Measurements from ENCODE around the gene MAML2. TPM values are rescaled to one million over a fixed set of nuclear protein-coding genes. Genes with fewer than 3 reads are reported as not detected.
A peak's percentile ranks its signal among the peaks of the same experiment; 100 is the strongest.

The MAML2 gene
- 0.11 and 0.18 TPM in 2 replicates for total RNA-seq (2014; rRNA removed; shearing (Covaris generic); ENCODE audit: low replicate concordance)

DNA sequence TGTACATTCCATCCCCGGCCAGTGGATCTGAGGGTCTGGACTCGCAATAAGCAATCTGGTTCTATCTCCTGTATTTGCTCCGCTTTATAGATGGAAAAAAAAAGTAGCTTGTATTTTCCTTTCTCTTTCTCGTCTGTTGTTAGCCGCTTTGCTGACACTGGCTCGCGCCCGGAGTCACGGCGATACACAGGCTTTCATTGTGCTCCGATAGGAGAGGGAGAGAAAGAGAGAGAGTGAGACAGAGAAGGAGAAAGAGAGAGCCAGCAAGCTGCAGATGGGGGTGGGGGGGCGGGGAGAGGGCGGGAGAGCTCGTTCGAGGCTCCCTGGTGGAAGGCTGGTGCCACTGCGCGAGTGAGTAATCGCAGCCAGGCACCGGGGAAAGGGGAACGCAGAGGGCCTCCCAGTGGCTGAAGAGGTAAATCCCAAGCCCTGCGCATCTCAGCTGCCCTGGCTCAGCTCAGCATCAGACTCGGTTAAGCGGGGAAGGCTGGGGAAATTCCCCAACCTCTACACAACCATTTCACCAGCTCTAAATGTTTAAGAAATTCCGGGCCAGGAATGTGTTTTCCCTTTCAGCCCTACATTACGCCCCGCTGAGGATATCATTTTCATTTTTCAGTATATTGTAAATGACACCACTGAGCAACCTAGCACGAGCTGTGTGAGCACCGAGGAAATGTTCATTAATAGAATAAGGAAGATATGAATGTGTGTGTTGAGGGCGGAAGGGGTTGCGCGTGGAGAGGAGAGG lies at the start of gene MAML2:
Gene MAML2 (minus strand): TSS at position 235 of the 751 bp plus-strand sequence. CDS start 1,300 bp downstream, outside the sequence.
- no peaks in the 10 kb centered on the region for H3K79me2 ChIP-seq (ENCODE audit: low read length)
- no peaks in the 10 kb centered on the region for H3K36me3 ChIP-seq (ENCODE audit: insufficient read depth, low read length)
- DNase-seq: peak; percentile 98
- no peaks in the 10 kb centered on the region for H3K9me2 ChIP-seq (replicated peaks; ENCODE audit: insufficient read depth, low read length)
- H3K4me3 ChIP-seq (ENCODE audit: low read length): peak within 1 kb of the TSS; percentile 69
- H3K4me1 ChIP-seq (ENCODE audit: low read length): peaks cover 37% of the 10 kb centered on the region
- H4K20me1 ChIP-seq (ENCODE audit: insufficient read depth, low read depth, low read length): no peaks in the 10 kb centered on the region
- no peaks in the 10 kb centered on the region for H3K9me3 ChIP-seq (ENCODE audit: low read length)
- H3K27ac ChIP-seq (ENCODE audit: low read length): no peak within 1 kb of the TSS
- H3K9ac ChIP-seq (ENCODE audit: low read length): peak within 1 kb of the TSS; percentile 61
- H3K27me3 ChIP-seq (ENCODE audit: low read length): no peaks in the 10 kb centered on the region; the same call in 1 of the 2 replicates
- peak within 1 kb of the TSS; percentile 85 for H2AFZ ChIP-seq (ENCODE audit: low read length)
- peak within 1 kb of the TSS; percentile 89 for H3K4me2 ChIP-seq (ENCODE audit: low read depth, low read length, poor library complexity, severe bottlenecking)

DNA sequence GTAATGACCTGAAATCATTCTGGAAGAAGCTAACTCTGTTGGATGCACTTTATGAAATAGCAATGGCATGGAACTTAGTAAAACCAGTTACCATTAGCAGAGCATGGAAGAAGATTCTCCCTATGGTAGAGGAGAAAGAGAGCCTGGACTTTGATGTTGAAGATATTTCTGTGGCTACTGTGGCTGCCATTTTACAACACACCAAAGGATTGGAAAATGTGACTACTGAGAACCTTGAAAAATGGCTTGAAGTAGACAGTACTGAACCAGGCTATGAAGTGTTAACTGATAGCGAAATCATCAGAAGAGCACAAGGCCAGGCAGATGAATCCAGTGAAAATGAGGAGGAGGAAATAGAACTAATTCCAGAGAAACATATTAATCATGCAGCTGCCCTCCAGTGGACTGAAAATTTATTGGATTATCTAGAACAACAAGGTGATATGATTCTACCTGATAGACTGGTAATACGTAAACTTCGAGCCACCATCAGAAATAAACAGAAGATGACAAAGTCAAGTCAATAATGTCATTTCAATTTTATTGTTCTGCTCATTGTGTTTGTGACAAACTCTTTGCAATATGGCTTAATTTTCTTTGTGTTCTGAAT lies 48.8 kb upstream of the MAML2 start:
- Histone ChIP-seq H3K4me2 (ENCODE audit: low read depth, low read length, poor library complexity, severe bottlenecking) (no peak overlapping the region), H3K4me3 (ENCODE audit: low read length) (no peak overlapping the region)
- DNase-seq: no peak

DNA sequence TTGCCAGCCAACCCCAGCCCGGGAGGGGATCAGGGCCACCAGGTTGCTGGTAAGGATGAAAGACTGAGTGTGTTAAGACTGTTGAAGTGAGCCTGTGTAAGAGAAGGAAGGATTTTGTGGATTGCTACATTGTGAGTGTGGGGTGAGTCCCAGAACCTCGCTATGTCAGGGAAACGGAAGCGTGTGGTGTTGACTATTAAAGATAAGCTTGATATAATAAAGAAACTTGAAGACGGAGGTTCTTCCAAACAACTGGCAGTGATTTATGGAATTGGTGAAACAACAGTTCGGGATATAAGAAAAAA lies 47.4 kb upstream of the MAML2 start:
- Histone ChIP-seq H3K4me2 (ENCODE audit: low read depth, low read length, poor library complexity, severe bottlenecking) (peak overlapping the region; percentile 81), H3K36me3 (ENCODE audit: insufficient read depth, low read length) (peaks cover 14% of the 10 kb centered on the region; the same call in 1 of the 2 replicates), H3K9me3 (ENCODE audit: low read length) (no peaks in the 10 kb centered on the region), H3K27ac (ENCODE audit: low read length) (no peak overlapping the region), H3K4me1 (ENCODE audit: low read length) (peaks cover 29% of the 10 kb centered on the region), H3K9me2 (replicated peaks; ENCODE audit: insufficient read depth, low read length) (no peaks in the 10 kb centered on the region), H3K4me3 (ENCODE audit: low read length) (peak overlapping the region; percentile 82), H3K9ac (ENCODE audit: low read length) (peak overlapping the region; percentile 75), H3K79me2 (ENCODE audit: low read length) (peaks cover 56% of the 10 kb centered on the region), H3K27me3 (ENCODE audit: low read length) (no peaks in the 10 kb centered on the region), H4K20me1 (ENCODE audit: insufficient read depth, low read depth, low read length) (peaks cover 7% of the 10 kb centered on the region; the same call in 1 of the 2 replicates), H2AFZ (ENCODE audit: low read length) (peak overlapping the region; percentile 78)
- DNase-seq: no peak

More for the DNA sequence above, 48.8 kb upstream of the MAML2 start:
- Histone ChIP-seq H3K4me1 (ENCODE audit: low read length) (peaks cover 29% of the 10 kb centered on the region), H3K9me3 (ENCODE audit: low read length) (no peaks in the 10 kb centered on the region), H3K9me2 (replicated peaks; ENCODE audit: insufficient read depth, low read length) (no peaks in the 10 kb centered on the region), H3K27ac (ENCODE audit: low read length) (no peak overlapping the region), H3K79me2 (ENCODE audit: low read length) (peaks cover 42% of the 10 kb centered on the region), H3K27me3 (ENCODE audit: low read length) (no peaks in the 10 kb centered on the region), H2AFZ (ENCODE audit: low read length) (no peak overlapping the region), H4K20me1 (ENCODE audit: insufficient read depth, low read depth, low read length) (peaks cover 7% of the 10 kb centered on the region; the same call in 1 of the 2 replicates), H3K36me3 (ENCODE audit: insufficient read depth, low read length) (peaks cover 2% of the 10 kb centered on the region; the same call in 1 of the 2 replicates), H3K9ac (ENCODE audit: low read length) (no peak overlapping the region)

DNA sequence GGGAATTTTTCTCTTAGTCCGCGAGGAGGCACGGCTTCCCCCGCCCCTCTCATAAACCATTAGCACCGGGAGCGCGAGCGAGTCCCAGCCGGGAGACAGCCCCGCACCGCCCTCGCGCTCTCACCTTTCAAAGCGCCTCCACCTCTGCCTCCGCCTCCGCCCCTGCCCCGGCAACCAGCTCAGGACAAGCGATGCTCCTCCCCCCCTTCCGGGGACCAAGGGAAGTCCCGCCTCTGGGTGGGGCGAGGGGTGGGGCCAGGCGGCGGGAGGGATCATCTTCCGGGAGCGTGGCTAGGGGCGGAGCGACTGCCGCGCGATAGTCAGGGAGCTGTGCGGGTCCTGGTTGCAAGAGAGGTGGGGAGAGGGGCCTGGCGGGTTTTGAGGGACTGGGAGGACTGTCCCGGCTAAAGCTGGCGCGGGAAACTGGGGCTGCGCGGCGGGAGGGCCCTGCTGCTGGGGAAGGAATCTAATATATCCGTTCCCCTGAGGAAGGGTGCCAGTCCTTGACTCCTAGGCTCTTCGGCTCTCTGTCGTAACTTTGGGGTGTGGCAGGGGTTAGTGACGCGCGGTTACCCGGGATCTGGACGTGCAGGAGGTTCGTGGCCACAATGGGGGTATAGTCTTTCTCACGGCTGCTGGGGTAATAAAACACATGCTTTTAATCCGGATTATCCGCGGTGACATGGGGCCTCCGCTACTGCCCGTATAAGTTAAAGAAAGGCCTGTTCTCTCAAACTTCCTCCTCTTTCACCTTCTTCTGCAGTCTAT lies 46.9 kb upstream of the MAML2 start, which contains the start of the genes CCDC82 and JRKL:
Gene CCDC82 (minus strand): TSS at position 193 of the 768 bp plus-strand sequence. CDS start 5,165 bp downstream, outside the sequence.
Gene JRKL (plus strand): TSS at position 294 of the 768 bp plus-strand sequence. CDS start 637 bp downstream, outside the sequence.
- H3K79me2 ChIP-seq (ENCODE audit: low read length): peaks cover 61% of the 10 kb centered on the region
- peak within 1 kb of the TSS; percentile 55 for H3K27ac ChIP-seq (ENCODE audit: low read length)
- peak within 1 kb of the TSS; percentile 81 for H3K4me2 ChIP-seq (ENCODE audit: low read depth, low read length, poor library complexity, severe bottlenecking)
- H2AFZ ChIP-seq (ENCODE audit: low read length): peak within 1 kb of the TSS; percentile 86
- peaks cover 29% of the 10 kb centered on the region for H3K4me1 ChIP-seq (ENCODE audit: low read length)
- H3K9me2 ChIP-seq (replicated peaks; ENCODE audit: insufficient read depth, low read length): no peaks in the 10 kb centered on the region
- peaks cover 7% of the 10 kb centered on the region; the same call in 1 of the 2 replicates for H4K20me1 ChIP-seq (ENCODE audit: insufficient read depth, low read depth, low read length)
- peaks cover 19% of the 10 kb centered on the region; the same call in 1 of the 2 replicates for H3K36me3 ChIP-seq (ENCODE audit: insufficient read depth, low read length)
- no peaks in the 10 kb centered on the region for H3K27me3 ChIP-seq (ENCODE audit: low read length)
- H3K9ac ChIP-seq (ENCODE audit: low read length): peak within 1 kb of the TSS; percentile 75
- peak within 1 kb of the TSS; percentile 82 for H3K4me3 ChIP-seq (ENCODE audit: low read length)
- peak; percentile 100 for DNase-seq
- no peaks in the 10 kb centered on the region for H3K9me3 ChIP-seq (ENCODE audit: low read length)

DNA sequence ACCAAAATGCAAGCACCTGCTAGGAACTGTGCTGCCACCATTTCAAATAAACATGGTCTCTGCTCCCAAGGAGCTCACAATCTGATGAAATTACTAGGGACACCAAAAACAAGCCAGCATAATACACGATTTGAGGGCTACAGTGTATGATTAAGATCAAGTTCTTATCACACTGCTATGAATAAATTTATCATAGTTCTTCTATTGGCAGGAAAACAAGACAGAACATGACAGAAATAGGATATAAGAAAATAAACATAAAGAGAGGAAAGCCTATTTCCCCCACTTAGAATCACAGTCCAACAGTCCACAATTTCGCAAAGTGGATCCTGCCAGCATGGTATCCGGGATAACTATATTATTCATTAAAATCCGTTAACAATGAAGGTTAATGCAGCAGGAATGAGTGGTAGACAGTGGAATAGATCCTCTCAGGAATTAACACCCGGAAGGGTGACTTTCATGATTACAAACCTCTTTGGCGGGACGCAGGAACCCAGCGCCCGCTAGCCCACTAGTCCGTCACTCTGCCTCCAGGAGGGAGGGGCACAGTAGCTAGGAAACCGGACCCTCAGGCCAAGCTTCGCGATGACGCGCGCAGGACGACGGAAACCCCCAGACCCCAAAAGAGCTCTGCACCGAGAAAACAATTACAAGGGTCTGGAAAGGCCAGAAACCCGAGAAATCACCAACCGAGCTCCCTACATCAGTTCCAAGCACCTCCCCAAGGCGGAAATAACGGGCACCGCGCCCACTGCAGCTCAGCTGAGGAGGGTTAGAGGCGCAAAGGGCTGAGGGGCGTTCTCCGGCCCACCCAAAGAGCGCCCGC lies 46.1 kb upstream of the MAML2 start:
- H3K27me3 ChIP-seq (ENCODE audit: low read length): no peaks in the 10 kb centered on the region
- H2AFZ ChIP-seq (ENCODE audit: low read length): peak overlapping the region; percentile 86
- H3K4me2 ChIP-seq (ENCODE audit: low read depth, low read length, poor library complexity, severe bottlenecking): peak overlapping the region; percentile 81
- H3K4me1 ChIP-seq (ENCODE audit: low read length): peaks cover 29% of the 10 kb centered on the region
- H3K36me3 ChIP-seq (ENCODE audit: insufficient read depth, low read length): peaks cover 25% of the 10 kb centered on the region
- DNase-seq: no peak
- peaks cover 66% of the 10 kb centered on the region for H3K79me2 ChIP-seq (ENCODE audit: low read length)
- peaks cover 2% of the 10 kb centered on the region; the same call in 1 of the 2 replicates for H4K20me1 ChIP-seq (ENCODE audit: insufficient read depth, low read depth, low read length)
- no peaks in the 10 kb centered on the region for H3K9me2 ChIP-seq (replicated peaks; ENCODE audit: insufficient read depth, low read length)
- peak overlapping the region; percentile 75 for H3K9ac ChIP-seq (ENCODE audit: low read length)
- no peaks in the 10 kb centered on the region for H3K9me3 ChIP-seq (ENCODE audit: low read length)
- peak overlapping the region; percentile 82 for H3K4me3 ChIP-seq (ENCODE audit: low read length)
- peak overlapping the region; percentile 55 for H3K27ac ChIP-seq (ENCODE audit: low read length)

DNA sequence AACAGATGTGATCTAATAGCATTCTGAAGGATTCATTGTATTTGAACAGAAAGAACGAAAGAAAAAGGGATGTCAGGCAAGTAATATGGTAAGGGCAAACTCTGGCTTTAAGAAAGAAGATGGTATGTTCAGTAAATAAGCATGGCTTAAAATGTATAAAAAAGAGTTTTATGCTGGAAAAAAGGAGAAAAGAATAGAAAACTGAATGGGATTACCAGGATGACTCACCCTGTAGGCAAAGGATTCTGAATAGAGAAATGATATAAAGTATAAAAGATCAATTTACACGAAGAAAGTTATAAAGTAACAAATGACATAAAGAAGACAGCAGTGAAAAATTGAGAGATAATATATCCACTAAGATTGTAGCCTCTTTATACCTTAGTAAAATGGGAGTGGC lies 42.2 kb upstream of the MAML2 start:
- H3K79me2 ChIP-seq (ENCODE audit: low read length): peaks cover 77% of the 10 kb centered on the region
- H3K27ac ChIP-seq (ENCODE audit: low read length): no peak overlapping the region
- H4K20me1 ChIP-seq (ENCODE audit: insufficient read depth, low read depth, low read length): no peaks in the 10 kb centered on the region
- no peaks in the 10 kb centered on the region for H3K9me3 ChIP-seq (ENCODE audit: low read length)
- no peaks in the 10 kb centered on the region for H3K27me3 ChIP-seq (ENCODE audit: low read length)
- H3K4me1 ChIP-seq (ENCODE audit: low read length): peaks cover 20% of the 10 kb centered on the region
- no peak for DNase-seq
- no peak overlapping the region for H3K4me3 ChIP-seq (ENCODE audit: low read length)
- H2AFZ ChIP-seq (ENCODE audit: low read length): no peak overlapping the region
- no peak overlapping the region for H3K9ac ChIP-seq (ENCODE audit: low read length)
- no peaks in the 10 kb centered on the region for H3K9me2 ChIP-seq (replicated peaks; ENCODE audit: insufficient read depth, low read length)
- H3K36me3 ChIP-seq (ENCODE audit: insufficient read depth, low read length): peaks cover 51% of the 10 kb centered on the region
- no peak overlapping the region for H3K4me2 ChIP-seq (ENCODE audit: low read depth, low read length, poor library complexity, severe bottlenecking)

DNA sequence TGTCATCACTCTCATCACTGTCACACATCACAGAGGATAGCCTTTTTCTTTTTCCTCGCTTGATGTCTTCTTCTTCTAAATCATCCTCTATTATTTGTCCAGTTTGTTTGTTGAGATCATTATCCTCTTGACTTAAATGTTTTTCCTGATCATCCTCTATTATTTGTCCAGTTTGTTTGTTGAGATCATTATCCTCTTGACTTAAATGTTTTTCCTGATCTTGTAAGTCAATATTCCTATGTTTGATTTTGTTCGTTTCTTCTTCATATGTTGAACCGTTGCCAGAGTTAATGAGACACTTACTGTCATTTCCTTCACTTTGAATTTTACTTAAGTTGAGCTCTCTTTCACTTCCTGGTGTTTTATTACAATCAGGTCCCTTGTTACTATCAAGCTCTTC lies 41.2 kb upstream of the MAML2 start:
- H3K27ac ChIP-seq (ENCODE audit: low read length): no peak overlapping the region
- peaks cover 20% of the 10 kb centered on the region for H3K4me1 ChIP-seq (ENCODE audit: low read length)
- no peak overlapping the region for H3K4me3 ChIP-seq (ENCODE audit: low read length)
- H3K9me3 ChIP-seq (ENCODE audit: low read length): no peaks in the 10 kb centered on the region
- H3K9me2 ChIP-seq (replicated peaks; ENCODE audit: insufficient read depth, low read length): no peaks in the 10 kb centered on the region
- H4K20me1 ChIP-seq (ENCODE audit: insufficient read depth, low read depth, low read length): no peaks in the 10 kb centered on the region
- peaks cover 62% of the 10 kb centered on the region for H3K36me3 ChIP-seq (ENCODE audit: insufficient read depth, low read length)
- no peaks in the 10 kb centered on the region for H3K27me3 ChIP-seq (ENCODE audit: low read length)
- H3K4me2 ChIP-seq (ENCODE audit: low read depth, low read length, poor library complexity, severe bottlenecking): no peak overlapping the region
- H2AFZ ChIP-seq (ENCODE audit: low read length): no peak overlapping the region
- DNase-seq: no peak
- H3K79me2 ChIP-seq (ENCODE audit: low read length): peaks cover 80% of the 10 kb centered on the region
- no peak overlapping the region for H3K9ac ChIP-seq (ENCODE audit: low read length)

Measured in Karpas-422 (cell line).